ENCODE measurements around the gene CHRNB2.

CHRNB2 gene

GRCh38 chr1:154614247-154614646, 46.7 kb downstream of the CHRNB2 start:
- no peak for DNase-seq

GRCh38 chr1:154614901-154615300, 47.3 kb downstream of the CHRNB2 start:
- no peak for DNase-seq

GRCh38 chr1:154615411-154615810, 47.8 kb downstream of the CHRNB2 start:
- DNase-seq, result no peak

- no peak for DNase-seq
Measured at GRCh38 chr1:154616659-154617345, 49.2 kb downstream of the CHRNB2 start.

GRCh38 chr1:154619181-154619948, 51.8 kb downstream of the CHRNB2 start:
- DNase-seq, result no peak

GRCh38 chr1:154620751-154621150, 53.2 kb downstream of the CHRNB2 start:
- DNase-seq, result no peak

GRCh38 chr1:154621875-154622274, 54.3 kb downstream of the CHRNB2 start:
- DNase-seq, result no peak

GRCh38 chr1:154622503-154623039, 55.0 kb downstream of the CHRNB2 start:
- no peak for DNase-seq

GRCh38 chr1:154623358-154623757, 55.8 kb downstream of the CHRNB2 start:
- no peak for DNase-seq

GRCh38 chr1:154624746-154625643, 57.4 kb downstream of the CHRNB2 start:
- DNase-seq, result no peak

GRCh38 chr1:154626456-154627256, 59.1 kb downstream of the CHRNB2 start:
- DNase-seq, result no peak

GRCh38 chr1:154627257-154628120, 59.9 kb downstream of the CHRNB2 start:
- DNase-seq, result peak; percentile 89 to 91

- DNase-seq, result no peak
Measured at GRCh38 chr1:154628121-154628405, 60.5 kb downstream of the CHRNB2 start.

GRCh38 chr1:154629061-154629674, 61.6 kb downstream of the CHRNB2 start:
- no peak for DNase-seq

Data from NCI-H446 (cell line).